GM18868 (cell line): ENCODE measurements around the gene PLVAP.

Source experiments
- ATAC-seq: cut with Tn5 transposase; IDR thresholded peaks from one replicate; pipeline ENCODE4 v1.9.1; 2021; ENCODE audit warnings: mild to moderate bottlenecking, moderate library complexity; ENCODE audit not compliant: unreplicated experiment

Gene PLVAP

DNA sequence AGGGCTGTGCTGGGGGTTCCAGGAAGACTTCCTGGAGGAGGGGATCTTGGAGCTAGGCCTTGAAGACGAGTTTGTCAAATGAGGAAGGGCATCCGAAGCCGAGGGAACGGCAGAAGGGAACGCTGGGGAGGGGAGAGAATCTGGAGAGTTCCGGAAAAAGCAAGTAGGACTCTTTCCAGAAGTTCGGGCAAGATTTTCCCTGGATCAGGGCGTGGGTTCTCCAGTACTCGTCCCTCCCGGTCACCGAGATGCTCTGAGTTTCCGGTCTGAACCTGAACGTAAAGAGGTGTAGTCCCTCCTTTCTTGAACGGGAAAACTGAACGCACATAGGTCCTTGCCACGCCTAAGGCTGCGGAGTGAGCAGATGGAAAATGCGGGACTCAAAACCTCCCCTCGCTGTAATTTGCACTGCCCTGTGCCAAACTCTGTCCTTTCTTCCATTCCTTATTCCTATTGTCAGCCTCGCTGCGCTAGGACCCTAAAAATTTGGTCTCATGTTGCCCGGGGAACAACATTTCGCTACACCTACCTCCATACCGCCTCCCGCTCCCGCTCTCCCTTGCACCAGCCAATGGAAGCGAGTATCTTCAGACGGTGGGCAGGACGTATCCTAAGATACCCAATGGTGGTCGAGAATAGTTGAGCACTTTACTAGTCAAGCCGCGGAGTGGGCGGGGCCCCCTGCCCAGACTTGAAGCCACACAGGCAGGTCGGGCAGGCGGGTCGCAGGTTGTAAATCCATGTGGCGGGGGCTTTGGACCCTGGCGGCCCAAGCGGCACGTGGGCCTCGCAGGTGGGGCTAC lies 40.1 kb downstream of the PLVAP start, which contains the start of gene GTPBP3:
Gene GTPBP3 (plus strand): TSS at position 682 of the 803 bp plus-strand sequence. CDS start 59 bp downstream, at position 741.
- peak; percentile 75 for ATAC-seq

DNA sequence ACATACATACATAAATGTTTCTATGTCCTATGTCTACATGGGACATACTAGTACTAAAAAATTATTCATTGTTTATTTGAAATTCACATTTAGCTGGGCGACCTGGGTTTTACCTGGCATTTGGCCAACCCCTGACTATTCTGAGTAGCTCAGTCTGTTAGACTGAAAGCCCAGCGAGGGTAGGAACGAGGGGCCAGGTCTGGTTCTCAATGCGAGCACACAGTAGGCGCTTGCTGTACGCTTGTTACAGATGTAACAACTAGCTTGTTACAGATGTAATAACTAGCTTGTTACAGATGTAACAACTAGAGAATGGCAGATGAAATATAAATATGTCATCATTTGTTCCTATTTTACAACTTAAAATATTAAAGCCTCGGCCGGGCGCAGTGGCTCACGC lies 41.6 kb downstream of the PLVAP start:
- no peak for ATAC-seq

DNA sequence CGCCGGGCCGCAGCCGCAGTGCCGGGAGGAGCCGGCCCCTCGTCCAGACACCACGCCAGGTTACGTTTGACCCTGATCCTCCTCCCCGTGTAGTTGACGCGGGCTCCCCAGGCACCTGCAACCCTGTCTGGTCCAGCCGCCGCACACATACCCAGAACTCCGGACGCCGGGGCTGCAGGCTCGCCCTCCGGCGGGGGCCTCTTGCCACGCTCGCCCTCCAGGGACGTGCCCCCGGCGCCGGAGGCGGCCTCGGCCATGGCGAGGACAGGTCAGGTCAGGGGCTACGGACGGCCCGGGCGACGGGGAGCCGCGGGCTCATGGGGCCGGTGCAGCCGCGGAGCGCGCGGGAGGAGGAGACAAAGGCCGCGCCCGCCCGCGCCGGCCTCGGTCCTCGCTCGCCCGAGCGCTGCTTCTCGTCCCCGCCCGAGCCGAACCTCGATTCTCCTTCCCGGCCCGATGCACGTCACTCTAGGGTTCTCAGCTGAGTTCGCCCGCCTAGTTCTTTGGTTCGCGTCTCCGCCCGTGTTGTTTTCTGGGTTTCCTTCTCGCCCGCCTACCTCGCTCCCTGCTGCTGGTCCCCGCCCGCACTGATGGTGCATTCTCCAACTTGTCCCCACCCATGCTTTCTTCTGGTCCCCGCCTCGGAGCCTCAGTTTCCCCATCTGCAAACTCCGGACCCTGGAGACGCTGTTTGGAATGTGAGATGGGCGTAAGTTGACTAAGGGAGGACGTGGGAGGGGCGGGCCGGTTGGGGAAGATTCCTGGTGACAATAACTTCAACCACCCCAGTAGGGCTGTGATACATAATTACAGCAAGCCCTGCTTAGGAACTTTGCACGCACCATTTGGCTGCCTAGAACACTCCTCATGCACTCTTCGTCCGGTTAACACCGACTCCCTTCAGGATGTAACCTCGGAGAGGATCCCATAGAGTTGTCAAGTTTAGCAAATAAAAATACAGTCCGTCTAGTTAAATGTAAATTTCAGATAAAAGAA lies 42.4 kb downstream of the PLVAP start, which contains the start of gene ANO8:
Gene ANO8 (minus strand): TSS at position 442 of the 996 bp plus-strand sequence. CDS start 185 bp downstream, at position 257.
- peak; percentile 46 for ATAC-seq

DNA sequence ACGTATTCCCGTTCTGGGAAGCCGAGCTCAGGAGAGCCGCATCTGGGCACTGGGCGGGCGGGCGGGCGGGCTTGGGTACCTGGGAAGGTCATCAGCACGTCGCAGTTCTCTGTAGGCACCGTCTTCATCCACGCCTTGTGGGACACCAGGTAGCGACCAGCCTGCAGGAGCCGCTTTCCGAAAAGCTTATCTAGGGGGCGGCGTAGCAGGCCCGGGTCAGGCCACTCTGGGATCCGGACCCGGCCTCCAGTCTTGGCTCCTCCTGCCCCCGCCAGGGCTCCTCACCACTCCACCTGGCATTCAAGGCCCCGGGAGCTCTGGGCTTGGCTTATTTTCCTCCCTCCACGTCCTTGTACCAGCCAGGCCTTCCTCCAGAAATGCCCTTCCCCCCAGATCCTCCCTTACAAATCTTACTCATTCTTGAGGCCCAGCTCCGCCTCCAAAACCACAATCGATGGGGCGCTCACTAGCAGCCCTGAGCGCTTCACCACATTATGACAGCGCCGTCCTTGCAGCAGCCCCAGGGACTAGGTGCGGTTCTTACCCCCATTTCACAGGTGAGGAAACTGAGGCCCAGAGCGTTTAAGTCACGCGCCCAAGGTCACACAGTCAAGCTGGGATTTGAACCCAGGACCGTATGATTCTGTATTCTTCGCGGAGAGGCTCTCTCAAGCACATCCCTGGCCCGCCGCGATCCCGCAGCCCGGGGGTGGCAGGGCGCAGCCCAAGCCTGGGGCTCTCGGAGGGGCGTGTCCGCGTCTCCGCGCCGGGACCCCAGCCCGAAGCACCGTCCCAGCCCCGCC lies 43.3 kb downstream of the PLVAP start:
- no peak for ATAC-seq

DNA sequence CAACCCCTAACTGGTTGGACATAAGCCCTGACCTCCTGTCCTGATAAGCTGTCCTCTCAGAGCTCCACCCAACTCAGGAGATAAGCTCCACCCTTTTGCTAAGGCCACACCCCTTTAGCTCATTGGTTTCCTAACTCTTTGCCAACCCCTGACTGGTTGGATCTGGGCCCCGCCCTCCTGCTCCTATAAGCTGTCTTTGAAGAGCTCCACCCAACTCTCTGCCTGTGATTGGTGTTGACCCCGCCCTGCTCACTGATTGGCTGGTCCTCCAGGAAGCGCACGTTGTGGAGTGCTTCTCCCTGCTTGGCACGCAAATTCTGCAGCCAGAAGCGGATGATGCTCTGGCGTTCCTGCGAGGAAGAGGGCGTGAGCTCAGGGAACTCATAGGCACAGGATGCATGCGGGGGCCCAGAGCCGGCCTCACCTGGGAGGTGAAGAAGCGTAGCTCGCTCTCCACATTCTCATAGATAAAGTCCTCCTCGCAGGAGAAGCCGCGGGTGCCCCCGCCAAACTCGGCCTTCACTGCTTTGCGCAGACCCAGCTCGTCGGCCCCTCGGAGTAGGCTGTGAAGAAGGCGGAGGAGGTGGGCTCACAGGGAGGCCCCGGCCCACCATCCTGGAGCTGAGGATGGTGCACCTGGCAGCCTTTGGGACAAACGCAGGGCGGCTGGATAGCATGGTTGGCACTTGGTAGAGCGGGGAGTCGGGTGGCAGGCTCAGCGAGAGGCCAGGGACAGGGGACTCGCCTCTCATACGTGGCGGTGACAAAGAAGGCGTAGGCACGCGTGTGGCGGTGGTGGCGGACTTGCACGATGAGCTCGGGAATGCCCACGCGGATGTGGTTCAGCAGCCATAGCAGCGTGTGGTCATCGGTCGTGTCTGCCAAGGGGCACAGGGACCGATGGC lies 44.2 kb downstream of the PLVAP start:
- ATAC-seq = no peak

DNA sequence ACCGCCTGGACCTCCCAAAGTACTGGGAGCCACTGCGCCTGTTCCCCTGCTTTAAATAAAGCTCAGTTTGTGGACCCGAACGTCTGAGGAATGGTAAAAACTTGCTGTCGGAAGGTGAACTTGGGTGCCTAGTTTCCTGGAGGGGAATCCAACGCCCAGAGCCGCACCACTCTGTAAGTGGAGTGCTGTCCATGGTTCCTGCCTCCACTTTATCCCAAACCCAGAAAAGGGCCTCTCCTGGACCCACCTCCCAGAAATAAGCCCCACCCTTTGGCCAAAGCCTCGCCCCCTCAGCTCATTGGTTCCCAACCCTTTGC lies 44.8 kb downstream of the PLVAP start:
- ATAC-seq = no peak

DNA sequence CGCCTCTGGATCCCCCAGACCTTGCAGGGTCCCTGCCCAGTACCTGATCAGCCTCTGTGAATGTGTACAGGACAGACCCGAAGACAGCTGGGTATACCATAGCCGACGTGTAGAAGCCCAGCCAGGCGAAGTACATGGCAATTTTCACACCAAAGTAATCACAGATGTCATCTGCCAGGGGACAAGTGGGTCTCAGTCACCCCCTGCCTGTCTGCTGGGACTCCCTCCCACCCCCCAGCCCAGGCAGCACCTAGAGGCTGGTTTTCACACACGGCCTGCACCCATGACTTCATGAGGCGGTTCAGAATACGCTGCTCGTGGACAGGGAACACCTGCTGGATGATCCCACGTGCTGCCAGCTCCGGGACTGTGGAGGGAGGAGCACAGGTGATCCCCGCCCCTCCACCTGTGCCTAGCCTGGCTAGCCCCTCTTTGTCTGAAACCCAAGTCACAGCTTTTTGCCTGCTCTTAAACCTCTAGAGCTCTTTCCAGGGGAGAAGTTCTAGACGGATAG lies 46.0 kb downstream of the PLVAP start:
- no peak for ATAC-seq

DNA sequence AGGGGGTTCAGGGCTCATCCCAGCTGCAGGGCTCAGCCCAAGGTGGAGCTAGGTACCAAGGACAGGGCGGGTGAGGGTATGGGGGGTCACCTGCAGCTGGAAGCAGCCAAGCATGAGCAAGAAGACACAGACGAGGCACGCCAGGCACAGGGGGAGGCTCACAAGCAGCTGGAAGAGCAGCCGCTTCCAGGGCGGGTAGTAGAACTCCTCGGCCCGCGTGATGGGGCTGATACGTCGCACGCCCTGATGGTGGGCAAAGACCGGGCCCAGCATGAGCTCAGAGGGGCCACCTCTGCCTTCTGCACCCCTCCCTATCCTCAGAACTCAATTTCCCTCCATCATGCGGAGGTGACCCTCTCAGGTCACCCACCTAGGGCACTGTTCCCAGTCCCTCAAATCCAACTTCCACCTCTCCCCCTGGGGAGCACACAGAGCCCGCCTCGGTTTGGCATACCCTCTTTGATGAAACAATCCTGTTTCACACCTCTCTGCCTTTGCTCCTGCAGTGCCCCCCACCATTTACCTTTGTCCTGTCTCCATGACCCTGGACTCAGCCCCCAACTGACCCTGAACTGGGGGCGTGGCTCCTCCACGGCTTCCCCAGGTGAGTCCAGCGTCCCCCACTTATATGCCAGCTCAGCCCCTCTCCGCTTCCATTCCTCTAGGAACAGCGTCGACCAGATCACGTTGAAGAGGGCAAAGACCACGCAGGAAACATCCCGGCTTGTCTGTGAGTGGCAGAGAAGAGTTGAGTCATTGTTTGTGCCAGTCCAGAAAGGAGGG lies 46.7 kb downstream of the PLVAP start:
- ATAC-seq = no peak

DNA sequence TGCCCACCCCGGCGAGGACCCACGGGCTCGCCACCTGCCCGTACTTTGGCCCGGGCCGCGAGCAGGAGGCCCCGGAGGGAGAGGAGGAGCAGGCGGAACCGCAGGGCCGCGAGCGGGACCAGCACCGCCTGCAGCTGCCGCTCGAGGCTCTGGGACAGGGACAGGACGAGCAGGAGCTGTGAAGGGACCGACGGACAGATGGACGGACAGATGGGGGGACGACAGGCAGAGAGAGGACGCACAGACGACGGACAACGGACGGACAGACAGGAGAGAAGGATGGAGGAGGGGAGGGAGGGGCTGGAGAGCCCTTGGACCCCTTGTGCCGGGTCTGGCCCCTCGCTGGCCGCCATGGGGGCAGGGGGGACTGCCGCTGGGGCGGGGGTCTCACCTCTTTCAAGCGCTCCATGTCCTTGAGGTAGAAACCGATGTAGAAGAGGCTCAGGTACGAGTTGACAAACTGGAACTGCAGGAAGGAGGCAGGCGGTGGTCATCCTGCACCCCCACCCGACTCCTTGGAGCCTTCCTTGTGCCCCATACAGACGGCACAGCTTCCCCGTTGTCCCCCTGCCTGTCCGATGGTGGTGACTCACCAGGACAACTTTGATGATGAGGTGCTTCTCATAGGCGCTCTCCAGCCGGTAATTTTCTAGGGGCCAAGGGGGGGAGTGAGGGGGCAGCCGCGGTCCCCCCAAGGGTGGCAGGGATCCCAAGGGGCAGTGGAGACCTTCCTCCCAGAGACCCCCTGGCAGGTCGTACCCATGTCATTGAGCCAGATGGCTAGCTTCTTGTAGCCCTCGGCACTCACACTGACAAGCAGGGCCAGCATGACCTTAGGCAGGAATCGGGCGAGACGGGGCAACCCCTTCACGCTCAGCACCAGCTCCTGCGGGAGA lies 47.5 kb downstream of the PLVAP start:
- no peak for ATAC-seq

DNA sequence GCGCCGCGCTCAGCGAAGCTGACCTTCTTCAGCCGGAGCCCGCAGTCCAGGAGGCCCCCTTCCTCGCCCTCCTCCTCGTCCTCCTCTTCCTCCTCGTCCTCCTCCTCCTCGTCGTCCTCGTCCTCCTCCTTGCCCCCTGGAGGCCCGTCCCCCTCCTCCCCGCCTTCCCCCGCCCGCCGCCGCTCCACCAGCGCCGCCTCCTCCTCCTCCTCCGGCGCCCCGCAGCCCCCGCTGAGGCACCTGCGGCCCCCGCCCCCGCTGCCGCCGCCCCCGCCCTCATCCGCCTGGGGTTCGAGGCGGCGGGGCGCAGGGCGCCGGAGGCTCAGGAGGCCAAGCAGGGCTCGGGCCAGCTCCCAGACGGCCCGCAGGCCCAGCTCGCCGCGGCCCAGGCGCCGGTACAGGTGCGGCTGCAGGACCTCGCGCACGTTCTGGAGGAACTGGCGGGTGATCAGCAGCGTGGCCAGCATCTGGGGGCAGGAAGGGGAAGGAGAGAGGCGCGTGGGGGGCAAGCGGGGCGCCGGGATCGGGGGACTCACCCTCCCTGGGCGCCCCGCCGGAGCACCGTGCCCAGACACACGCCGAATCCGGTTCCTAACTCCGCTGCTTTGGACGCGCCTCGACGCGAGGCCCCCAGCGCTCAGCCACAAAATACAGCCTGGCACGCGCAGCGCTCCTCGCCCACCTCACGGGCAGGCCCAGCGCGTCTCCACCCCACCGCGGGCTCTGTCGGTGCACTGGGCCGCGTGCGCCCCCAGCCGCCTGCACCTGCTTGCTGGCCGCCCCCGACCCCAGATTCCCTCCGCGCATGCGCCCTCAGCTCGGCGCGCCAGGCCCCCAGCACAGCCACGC lies 48.4 kb downstream of the PLVAP start:
- no peak for ATAC-seq

DNA sequence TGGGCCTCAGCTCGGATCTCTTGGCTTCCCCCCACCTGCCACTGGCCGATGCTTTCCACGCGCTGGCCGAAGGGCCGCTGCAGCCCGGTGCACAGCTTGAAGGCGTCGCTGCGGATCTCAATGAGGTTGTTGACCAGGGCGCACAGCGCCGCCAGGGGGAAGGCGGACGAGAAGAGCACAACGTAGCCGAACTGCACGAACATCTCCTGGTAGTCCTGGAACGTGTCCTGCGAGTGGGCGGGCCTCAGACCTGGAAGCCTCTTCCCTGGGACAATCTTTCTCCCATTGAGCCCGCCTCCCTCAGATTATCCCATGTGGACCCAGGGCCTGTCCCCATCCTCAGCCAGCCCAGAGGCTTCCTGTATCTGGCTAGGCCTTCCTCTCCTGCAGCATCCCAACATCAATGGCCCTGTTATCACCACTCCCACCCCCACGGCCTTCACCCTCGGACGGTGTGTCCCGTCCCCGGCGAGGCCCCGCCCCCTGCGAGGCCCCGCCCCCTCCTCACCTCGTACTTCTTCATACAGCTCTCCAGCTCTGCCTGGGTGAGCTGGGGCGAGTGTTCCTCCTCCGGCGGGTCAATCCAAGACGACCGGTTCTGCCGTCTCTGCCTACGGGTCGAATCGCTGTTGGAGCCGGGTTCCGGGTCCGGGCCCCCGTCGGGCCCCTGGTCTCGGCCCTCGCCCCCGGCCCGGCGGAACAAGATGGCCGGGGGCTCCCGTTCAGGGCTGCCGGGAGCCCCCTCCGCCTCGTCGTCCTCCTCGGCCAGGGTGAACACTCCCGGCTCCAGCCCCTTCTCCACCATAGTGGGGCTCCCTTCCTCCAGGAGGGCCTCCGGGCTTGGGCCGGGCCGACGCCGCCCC lies 49.3 kb downstream of the PLVAP start:
- ATAC-seq = no peak

DNA sequence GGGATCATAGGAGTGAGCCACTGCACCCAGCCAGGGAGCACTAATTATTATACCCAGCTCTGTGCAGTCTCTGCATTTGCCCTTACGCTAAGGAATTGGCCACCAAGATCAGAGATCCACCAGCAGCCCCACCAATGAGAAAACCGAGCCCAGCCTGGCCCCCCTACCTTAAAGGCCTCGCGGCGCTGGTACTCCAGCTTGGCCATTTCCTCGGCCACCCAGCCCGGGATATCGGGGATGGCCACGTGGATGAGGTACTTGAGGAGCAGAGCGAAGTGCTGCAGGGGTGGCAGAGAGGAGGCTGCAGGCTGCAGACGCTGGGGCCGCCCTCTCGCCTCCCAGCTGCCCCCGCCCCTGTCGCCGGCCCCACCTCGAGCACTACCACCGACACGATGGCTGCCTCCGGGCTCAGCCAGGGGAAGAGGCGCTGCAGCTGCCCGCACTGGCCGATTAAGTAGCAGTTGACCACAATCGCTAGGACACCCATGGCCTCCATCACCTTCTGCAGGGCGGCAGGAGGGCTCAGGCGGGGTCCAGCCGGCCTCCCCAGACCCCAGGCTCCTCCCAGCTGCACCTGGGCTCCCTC lies 50.0 kb downstream of the PLVAP start:
- no peak for ATAC-seq

DNA sequence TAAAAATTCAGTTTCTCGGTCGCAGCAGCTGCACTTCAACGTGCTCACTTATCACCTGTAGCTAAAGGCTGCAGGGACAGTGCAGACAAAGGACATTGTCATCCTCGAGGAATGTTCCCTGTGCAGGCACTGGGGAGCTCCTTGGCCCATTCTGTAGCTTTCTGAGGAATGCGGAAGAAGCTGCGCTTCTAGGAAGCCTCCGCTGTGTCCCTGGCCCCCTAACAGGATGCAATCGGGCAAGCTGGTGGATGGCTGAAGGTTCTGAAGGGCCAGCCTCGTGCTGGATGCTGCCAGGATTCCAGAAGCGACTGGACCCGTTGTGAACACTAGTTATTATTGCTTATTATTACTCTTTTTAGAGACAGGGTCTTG lies 50.6 kb downstream of the PLVAP start:
- ATAC-seq = no peak

DNA sequence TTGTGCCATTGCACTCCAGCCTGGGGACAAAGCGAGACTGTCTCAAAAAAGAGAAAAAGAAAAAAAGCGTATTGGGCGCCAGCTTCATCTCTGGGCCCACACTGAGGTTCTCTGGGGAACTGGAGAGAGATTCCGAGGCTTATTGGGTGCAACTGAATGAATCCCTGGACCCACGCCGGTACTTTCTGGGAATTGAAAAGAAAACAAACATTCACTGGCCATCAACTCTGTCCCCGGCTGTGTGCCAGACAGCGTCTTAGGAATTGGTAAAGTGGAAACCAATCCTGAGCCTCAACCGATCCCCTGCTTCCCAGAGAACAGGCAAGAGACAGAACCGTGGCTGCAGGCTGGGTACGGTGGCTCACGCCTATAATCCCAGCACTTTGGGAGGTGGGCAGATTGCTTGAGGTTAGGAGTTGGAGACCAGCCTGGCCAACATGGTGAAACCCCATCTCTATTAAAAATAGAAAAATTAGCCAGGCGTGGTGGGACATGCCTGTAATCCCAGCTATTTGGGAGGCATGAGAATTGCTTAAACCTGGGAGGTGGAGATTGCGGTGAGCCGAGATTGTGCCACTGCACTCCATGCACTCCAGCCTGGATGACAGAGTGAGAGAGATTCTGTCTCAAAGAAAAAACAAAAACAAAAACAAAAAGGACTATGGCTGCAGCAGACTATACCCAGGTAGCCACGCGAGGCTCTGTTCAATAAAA lies 51.1 kb downstream of the PLVAP start:
- no peak for ATAC-seq

DNA sequence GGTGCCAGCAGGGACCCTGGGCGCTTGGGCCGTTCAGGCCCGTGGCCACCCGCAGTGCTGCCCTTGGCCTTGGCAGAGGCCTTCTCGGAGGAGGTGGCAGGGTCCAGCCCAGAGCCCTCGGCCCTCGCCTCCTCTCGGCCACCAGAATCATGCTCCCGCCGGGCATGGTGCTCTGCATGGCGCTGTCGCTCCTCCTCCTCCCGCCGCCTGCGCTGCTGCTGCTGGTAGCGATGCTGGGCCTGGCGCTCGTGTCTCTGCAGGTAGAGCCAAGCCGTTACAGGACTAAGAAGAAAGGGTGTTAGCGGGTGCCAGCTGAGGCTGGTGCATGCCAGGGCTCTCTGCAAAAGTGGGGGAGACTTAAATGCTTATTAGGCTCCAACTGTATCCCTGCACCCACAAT lies 52.0 kb downstream of the PLVAP start:
- ATAC-seq = no peak
